Coronary artery (tissue), 2 donors: ENCODE measurements around the gene TBL2.
"Not testable (repeated sequence)": the region's sequence is repeated elsewhere in the genome, so short reads cannot be mapped to it uniquely, and the experiment has no call there.

Source experiments
- DNase-seq: peaks from one replicate; pipeline ENCODE4 v3.0.0-alpha.2; 2017; ENCODE audit warnings: low spot score
- H3K27ac ChIP-seq, 2 donors: fragments of 200-600 bp; sonication (generic); one replicate each; pipeline ENCODE4 v1.5.1; 2016 to 2019
- H3K4me3 ChIP-seq: fragments of 200-600 bp; sonication (generic); 2 replicates; pipeline ENCODE4 v1.5.1; 2016; ENCODE audit warnings: mild to moderate bottlenecking, moderate library complexity
- CTCF ChIP-seq: fragments of 200-600 bp; sonication (generic); IDR thresholded peaks from one replicate; pipeline ENCODE4 v1.5.1; 2019; ENCODE audit warnings: antibody characterized with exemption

TBL2 gene

GRCh38 chr7:73533742-73534141 lies 44.6 kb downstream of the TBL2 start:
- no peak for TF ChIP-seq CTCF
- Histone ChIP-seq H3K4me3 (no peak overlapping the region), H3K27ac (no peak overlapping the region)
- no peak for DNase-seq

- no peak overlapping the region for H3K4me3 ChIP-seq
Observed at GRCh38 chr7:73532224-73532623, 46.2 kb downstream of the TBL2 start.

GRCh38 chr7:73530800-73531199 lies 47.6 kb downstream of the TBL2 start:
- TF ChIP-seq CTCF = no peak
- Histone ChIP-seq H3K27ac (no peak overlapping the region), H3K4me3 (no peak overlapping the region)
- no peak for DNase-seq

More at GRCh38 chr7:73532224-73532623, 46.2 kb downstream of the TBL2 start:
- no peak for TF ChIP-seq CTCF
- no peak for DNase-seq
- H3K27ac ChIP-seq = no peak overlapping the region

GRCh38 chr7:73526896-73527821 lies 51.2 kb downstream of the TBL2 start:
- DNase-seq = no peak
- Histone ChIP-seq H3K4me3 (no peak overlapping the region), H3K27ac (no peak overlapping the region)
- TF ChIP-seq CTCF = no peak

- not testable (repeated sequence) for DNase-seq, H3K4me3 ChIP-seq, H3K27ac ChIP-seq
Observed at GRCh38 chr7:73526158-73526494, 52.3 kb downstream of the TBL2 start.

- DNase-seq = peak; percentile 99
- peak within 1 kb of the TSS; percentile 84 to 96 for H3K27ac ChIP-seq
- H3K4me3 ChIP-seq = peak within 1 kb of the TSS; percentile 93
- no peak for TF ChIP-seq CTCF
Observed at GRCh38 chr7:73522105-73522872, 56.1 kb downstream of the TBL2 start, which contains the start of gene BAZ1B. Gene BAZ1B (minus strand): TSS chr7:73522293. CDS start chr7:73521933, 360 bp downstream.

- no peak for TF ChIP-seq CTCF
- H3K4me3 ChIP-seq = peak overlapping the region; percentile 93
- peak overlapping the region; percentile 84 to 96 for H3K27ac ChIP-seq
- DNase-seq = peak; percentile 80
Observed at GRCh38 chr7:73521636-73522104, 56.7 kb downstream of the TBL2 start.
